Nucleus accumbens (tissue), 56 donors: ENCODE results near the gene TIMP2.

Source experiments
- DNase-seq, 56 donors: peaks; one replicate each; lab custom pipeline; 2025; lab: John Stamatoyannopoulos, UW

Gene TIMP2

DNA sequence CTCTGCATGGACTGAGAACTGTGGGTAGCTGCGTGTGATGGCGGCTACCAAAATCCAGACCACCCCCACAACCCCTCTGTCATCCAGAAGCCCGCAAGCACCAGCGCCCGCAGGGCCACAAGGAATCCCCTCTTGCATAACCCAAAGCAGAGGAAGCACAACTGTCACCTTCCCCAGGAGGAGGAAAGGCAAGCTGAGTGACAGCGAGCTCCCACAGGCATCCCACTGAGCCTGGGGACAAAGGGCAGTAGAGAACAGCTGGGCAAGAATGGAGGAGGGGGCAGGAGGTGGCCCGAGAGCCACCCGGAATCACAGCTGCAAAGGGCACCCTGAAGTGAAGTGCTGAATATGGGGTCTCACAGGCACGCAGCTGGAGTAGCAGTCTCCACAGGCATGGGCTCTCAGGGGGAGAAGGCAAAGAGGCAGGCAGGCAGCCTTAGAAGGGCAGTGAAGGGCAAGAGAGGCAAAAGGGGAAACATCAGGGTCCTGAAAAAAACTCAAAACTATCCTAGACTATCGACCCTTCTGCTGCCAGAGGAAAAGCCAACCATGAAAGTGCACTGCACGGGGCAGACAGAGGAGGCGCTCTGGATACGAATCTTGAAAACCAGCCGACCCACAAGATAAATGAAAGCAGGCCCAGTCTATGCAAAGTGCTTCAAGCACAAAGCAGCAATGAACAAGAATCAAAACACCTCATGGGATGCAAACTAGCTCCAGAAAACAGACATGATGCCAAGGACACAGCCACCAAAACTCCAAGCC, 101.7 kb downstream of the TIMP2 start:
- DNase-seq = no peak

DNA sequence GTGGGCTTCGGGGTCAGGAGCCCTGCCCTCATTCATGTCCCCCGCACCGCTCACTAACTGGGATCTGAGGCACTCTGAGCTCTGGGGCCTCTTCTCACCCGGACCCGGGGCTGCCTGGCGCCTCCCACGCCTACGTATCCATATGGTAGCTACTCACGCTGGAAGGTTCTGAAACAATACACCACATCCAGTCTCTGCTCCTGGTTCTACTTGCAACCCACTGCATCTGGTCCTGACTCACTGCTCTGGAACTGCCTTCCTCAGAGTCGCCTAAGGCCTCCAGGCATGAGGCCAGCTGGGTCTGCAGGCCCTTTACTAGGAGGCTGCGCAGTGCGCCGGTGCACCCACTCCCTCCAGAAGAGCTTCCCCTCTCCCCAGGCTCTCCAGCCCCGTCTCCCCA, 102.6 kb downstream of the TIMP2 start:
- DNase-seq = peak in 4 of 56 donors; percentile 14 to 59 (median 27)

DNA sequence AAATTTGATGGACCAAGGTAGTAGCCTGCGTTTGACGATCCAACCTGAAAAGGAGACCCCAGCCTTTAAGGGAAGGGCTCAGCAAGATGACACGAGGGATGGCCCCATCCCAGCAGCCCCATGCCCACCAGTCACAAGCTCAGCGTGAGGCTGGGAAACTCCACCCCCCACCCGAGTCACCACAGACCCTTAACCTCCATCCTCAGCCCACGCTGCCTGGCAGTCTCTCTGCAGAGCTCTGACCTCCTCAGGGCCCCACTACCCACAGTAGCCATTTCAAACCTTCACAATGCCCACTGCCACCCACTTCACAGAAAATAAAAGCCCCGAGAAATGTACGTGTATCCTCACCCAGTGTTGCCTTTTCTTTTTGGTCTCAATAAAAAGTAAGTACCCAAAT, 103.2 kb downstream of the TIMP2 start:
- no peak for DNase-seq

DNA sequence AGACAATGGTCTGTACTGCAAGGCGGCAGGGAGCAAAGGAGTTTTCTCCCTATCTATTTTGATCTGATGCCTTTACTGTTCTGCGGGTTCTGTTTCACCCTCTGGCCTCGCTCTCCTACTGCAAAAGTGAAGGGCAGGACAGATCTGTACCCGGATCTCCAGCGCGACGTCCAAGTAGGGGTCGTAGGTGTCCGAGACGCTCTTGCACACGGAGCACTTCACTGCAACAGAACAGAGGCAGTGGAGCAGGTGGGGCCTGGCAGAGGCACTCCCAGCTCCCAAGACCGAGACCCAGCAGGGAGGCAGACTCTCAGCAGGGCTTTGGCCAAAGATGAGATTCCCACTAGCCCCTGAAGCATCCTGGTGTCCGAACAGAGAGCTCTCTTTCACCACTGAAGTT, 104.3 kb downstream of the TIMP2 start:
- DNase-seq = no peak

DNA sequence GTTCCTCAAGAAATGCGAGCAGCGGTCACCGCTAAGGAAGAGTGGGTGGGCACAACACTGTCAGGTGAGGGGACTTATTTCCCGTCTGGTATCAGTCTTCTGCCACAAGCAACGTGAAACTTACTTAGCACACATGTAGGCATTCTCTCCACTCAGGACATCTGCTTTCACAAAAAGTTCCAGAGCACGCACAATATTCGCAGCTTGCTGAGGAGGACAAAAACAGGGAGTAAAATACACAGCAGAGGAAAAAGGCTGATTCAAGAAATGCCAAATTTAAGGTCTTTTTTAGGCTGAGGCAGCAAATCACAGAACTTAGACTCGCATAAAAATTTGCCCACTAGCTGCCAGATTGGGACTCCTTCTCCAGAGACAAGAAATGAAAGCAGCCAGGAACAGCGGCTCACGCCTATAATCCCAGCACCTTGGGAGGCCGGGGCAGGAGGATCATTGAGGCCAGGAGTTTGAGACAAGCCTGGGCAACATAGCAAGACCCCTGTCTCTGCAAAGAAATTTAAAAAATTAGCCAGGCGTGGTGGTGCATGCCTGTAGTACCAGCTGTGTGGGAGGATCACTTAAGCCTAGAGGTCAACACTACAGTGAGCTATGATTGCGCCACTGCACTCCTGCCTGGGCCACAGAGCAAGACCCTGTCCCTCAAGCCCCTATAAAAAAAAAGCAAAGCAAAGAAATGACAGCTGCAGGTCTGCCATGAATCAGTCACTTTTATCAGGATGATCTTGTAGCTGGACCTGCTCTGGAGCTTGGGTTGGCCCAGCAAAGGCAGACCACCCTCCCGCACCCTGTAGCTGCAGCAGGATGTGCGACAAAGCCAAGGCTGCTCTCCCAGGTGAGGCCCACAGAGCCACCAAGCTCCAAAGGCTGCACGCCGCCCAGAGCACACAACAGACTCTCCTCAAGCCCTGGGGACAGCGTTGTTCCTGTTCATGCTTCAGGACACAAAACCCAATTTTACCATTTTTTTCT, 105.1 kb downstream of the TIMP2 start:
- no peak for DNase-seq

DNA sequence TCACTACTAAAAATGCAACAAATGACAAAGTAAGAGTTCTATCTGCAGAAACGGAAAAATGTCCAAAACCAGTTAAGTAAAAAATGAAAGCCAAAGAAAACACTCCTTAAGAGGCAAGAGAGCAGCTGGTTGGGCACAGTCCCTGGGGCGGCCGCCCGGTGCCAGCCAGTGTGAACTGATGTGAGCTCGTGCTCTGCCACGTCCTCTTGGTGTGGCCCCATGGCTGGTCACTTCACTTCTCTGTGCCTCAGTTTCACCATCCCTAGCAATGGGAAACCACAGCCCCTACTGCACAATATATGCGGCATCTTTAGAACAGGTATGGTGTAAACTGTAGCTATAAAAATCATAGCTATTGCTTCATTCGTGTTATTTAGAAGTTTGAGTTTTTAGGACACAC, 105.8 kb downstream of the TIMP2 start:
- no peak for DNase-seq

DNA sequence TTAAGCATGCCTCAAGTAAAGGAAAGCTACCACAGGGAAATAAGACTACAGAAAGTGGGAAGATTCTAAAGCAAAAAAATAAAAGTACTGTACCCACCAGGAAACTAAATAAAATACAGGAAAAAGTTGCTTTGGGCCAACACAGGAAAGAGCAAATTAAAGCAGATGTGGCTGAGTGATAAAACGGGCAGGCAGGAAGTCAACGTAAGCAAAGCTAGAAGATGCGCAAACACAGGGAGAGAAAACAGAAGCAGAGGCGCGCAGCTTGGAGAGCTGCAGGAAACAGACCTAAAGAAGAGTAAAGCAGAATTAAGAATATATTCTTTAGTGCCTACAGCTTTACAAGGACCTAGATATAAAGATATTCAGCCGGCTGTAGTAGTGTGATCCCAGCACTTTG, 106.3 kb downstream of the TIMP2 start:
- DNase-seq = no peak

DNA sequence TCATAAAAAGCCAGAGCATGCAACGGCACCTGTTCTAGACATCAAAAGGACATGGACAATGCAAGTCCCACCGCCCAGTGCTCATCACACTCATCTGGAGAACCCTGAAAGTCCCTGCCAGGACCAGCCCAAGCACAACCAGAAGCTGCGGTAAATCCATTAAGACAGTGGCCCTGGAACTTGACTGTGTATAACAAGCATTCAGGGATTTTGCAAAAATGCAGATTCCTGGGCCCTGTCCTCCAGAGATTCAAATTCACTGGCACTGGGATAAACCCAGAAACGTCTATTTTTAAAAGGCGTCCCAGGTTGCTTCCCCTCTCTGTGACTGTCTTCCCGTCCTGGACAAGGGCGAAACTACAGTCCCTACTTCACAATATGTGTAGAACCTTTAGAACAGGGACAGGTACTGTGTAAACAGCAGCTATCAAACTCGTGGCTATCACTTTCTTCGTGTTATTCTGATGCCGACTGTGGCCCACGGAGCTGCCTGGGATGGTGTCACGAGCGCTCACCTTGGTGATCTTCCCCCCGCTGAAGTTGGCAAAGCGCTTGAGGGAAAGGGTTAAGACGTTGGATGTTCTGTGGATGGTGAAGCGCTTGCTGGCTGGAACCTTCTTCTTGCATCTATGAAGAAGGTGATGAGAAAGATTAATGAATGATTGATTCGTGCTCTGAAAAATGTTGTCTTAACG, 106.9 kb downstream of the TIMP2 start:
- no peak for DNase-seq

DNA sequence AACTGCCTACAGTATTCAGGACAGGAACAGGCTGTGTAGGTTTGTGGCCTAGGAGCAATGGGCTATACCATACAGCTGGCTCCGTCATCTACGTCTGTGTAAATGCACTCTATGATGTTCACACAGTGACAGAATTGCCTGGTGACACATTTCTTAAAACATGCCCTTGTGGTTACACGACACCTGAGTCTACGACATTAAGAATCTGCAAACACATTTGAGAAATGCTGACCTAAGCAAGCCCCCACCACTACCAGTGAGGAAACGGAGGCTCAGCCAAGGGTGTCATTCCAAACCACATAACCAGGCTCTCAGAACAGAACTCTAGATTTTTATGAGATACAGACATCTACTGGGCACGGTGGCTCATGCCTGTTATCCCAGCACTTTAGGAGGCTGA, 108.1 kb downstream of the TIMP2 start:
- no peak for DNase-seq

DNA sequence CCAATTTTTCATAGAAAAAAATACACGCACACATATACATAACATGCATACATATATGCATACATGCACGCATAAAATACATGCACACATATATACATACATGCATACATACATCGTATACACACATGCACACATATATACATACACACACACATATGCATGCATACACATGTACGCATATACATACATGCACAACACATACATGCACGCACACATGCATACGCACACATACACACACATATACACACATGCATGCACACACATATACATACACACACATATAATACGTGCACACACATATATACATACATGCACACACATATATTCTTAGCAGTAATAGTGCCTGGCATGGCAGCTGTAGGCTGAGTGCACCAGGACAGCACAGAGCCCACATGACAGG, 109.5 kb downstream of the TIMP2 start:
- no peak for DNase-seq

DNA sequence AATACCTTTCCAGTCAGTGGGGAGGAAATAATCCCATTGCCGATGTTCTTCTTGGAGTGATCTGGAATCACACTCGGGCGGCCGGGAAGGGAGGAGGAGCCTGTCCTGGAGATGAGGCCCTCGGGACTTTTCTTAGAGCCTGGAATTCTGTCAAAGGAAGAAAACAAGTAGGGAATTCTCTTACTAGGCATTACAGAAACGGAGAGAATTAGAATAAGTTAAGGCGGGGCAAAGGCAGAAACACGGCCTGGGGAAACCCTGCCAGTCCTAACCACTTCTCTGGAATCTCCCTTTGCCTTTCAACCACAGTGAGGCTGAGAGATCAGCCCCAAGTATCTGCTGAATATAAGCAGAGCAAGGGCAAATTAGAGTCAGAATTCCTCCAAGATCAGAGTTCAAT, 112.3 kb downstream of the TIMP2 start:
- DNase-seq = no peak

DNA sequence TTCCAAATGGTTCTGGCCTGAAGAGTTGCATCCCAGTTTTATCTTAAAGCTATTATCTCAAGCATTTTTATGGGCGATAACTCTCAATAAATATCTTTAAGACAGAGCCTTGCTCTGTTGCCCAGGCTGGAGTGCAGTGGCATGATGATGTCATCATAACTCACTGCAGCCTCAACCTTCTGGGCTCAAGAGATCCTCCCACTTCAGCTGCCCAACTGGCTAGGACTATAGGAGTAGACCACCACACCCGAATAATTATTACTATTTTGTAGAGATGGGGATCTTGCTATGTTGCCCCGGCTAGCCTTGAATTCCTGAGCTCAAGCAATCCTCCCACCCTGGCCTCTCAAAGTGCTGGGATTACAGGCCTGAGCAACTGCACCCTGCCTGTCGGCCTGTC, 117.0 kb downstream of the TIMP2 start:
- no peak for DNase-seq

DNA sequence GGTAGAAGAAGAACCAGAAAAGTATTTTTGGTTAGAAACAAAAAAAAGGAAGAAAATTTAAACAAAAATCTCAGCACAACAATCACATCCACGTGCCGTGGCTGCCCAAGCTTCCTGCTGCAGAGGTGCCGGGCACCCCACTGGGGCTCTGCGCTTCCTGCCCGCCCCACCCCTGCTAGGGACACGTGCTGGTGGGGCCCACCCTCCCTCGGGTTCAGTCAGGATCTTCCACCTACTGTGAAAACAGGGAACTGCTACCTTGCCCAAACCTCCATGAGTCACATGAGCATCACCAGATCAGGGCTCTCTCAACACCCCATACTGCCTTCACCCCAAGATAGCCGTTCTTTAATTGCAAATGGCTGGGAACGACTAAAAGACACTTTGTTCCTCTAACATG, 118.7 kb downstream of the TIMP2 start:
- no peak for DNase-seq

DNA sequence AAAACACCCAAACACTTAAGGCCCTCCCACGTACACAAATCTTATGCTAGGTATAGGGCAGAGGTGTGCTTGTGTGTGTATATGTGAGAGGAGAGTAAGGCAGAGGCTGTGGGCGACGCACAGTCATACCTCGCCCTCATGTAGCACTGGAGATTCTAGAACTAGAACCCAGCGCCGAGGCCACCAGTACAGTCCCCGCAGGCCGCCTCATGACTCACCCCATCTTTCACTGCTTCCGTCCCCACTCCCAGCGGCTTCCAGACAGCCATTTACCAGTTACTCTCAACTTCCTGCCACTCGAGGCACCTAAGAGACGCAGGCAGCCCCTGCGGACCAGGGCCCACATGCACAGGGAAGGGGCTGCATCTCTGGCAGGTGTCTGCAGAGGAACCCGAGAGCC, 119.9 kb downstream of the TIMP2 start:
- no peak for DNase-seq

DNA sequence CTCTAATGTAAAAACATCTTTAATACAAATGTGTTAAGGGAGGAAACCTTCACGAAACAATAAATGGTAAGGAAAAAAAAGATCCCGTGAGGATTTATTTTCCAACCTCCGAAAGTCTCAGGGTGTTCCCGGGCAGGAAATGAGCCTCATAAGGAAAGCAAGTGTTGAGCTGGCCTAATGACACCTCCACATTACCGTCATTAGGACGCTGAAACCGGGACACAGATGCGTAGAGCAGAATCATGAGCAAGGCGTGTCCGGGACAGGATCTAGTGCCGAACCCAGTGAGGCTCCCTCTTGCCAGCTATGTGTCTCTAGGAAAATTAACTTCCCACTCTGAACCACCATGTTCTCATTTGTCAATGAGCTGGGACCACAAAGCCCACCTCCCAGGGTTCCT, 120.4 kb downstream of the TIMP2 start:
- no peak for DNase-seq

DNA sequence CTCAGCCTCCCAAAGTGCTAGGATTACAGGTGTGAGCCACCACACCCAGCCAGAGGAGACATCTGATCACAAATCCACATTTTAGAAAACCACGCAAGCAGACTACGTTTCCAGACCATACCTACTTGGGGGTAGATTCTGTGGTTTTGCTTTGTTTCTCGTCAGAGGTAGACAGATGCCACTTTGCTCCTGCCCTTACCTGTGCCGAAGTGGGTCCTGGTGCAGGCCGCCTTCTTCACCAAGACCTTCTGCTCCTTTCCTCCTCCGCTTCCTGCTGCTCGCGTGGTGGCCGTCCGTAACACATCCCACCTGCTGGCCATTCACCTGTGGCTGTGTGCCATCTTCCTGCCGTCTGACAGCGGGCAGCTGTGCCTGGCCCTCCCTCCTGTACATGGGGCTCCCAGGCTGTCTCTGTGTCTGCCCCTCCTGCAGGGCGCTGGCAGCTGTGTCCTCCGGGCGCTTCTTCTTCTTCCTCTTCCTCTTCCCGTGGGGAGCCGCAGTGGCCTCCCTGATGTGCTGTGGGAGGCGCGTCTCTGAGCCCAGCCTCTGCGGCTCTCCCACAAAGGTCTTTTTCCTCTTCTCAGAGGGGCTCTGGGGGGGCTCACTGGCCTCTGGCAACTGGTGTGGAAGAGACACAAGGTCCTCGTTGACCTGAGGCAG, 121.9 kb downstream of the TIMP2 start:
- no peak for DNase-seq
